GM19438 (cell line): ENCODE data around the gene SNX22.

ENCODE experiments used
- ATAC-seq: cut with Tn5 transposase; IDR thresholded peaks from one replicate; pipeline ENCODE4 v1.9.1; 2021; ENCODE audit warnings: low read depth; ENCODE audit not compliant: unreplicated experiment

SNX22 gene

DNA sequence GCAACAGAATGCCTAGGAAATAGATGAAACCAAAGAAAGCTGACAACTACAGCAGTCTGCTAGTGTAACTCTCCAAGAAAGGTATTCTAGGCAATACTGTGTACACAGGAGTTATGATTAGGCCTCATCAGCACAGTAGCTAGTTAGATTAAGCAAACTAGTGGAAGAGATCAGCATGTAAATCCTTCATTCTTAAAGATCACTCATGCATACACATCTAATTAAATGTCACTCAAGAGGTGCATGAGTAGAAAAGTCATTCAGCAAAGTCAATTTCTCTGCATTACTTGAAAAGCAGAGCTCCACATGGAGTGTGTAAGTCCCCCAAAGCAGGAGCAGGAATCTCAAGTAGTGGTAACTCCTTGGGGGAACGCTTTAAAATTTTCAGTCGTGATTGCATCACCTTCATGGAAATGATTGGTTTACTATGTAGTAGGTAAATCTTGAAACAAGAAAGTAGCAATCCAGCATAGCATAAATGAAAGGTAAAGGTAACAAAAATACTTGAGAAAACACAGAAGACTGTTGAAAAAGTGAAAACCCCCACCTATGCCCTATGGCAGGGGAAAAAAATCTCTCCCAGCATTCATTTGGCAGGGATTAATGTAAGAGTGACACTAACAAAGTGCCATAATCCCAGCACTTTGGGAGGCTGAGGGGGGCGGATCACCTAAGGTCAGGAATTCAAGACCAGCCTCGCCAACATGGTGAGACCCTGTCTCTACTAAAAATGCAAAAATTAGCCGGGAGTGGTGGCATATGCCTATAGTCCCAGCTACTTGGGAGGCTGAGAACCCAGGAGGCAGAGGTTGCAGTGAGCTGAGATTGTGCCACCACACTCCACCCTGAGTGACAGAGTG lies 40.7 kb downstream of the SNX22 start:
- ATAC-seq, result no peak

DNA sequence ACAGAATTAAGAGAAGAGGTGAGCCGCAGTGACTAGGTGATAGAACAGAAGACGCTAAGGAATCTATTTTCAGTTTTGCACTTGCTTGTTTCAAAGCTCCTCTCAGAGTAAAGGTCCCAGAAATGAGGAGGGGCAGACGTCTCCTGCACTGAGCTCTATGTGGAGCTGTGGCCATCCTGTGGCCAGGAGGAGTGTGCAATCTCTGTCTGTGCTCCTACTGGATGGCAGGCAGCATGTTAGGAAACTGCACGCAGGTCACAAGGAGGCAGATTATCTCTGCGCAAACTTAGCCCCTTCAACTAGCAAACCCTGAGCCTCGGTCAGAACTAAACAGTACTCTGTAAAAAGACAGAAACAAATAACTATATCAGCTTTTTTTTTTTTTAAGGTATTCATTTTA lies 42.4 kb downstream of the SNX22 start:
- no peak for ATAC-seq

DNA sequence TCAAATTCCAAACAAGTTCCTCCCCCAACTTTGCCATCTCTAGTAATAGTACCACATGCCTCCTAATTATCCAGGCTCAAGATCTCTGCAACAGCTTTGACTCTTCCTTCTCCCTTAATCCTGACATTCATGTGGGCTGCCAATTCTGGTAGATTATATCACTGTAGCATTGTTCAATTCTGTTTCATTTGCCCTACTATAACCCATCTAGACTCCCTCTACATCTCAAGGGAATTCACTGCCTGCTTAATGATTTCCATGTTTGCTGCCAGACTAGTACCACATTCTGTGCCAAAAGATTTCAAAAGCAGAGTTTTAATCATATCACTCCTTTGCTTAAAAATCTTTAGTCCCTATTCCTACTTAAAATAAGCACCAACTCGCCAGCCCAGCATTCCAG lies 45.9 kb downstream of the SNX22 start:
- ATAC-seq, result no peak

DNA sequence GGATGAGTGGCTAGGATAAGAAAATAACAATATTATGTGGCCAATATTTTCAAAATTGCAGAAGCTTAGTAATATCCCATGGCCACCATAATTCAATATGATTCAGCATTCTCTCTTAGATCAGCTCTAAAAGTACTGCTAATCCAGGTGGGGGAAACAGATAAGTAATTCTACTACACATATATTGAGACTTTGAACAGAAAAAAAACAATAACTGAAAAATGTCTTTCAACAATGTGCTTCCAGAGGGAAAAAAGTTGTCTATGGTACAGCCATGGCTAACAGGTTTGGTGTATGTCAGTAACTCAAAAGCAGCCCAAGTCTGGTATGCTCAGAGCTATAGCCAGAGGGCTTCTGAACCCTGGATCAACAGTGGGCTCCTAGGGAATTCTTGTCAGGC lies 53.7 kb downstream of the SNX22 start:
- ATAC-seq, result no peak
